GM23338 (cell line): ENCODE measurements around the gene CBLN3. TPM values are rescaled to one million over a fixed set of nuclear protein-coding genes. Genes with fewer than 3 reads are reported as not detected.
A peak's percentile ranks its signal among the peaks of the same experiment; 100 is the strongest.

Experiments used
- ATAC-seq: fragments of 200-7000 bp; cut with Tn5 transposase; 3 replicates; pipeline ENCODE4 v1.9.1; 2020
- DNase-seq: peaks from one replicate; pipeline ENCODE4 v3.0.0-alpha.2; 2015; ENCODE audit warnings: low spot score
- H2AFZ ChIP-seq: fragments of 200-600 bp; sonication (generic); 2 replicates; pipeline ENCODE4 v1.8.0; 2016; ENCODE audit warnings: antibody characterized with exemption, mild to moderate bottlenecking, moderate library complexity
- H3F3A ChIP-seq: fragments of 200-600 bp; sonication (generic); replicated peaks from 2 replicates; pipeline ENCODE4 v1.8.0; 2017; ENCODE audit warnings: antibody characterized with exemption, mixed run types, low read depth
- H3K27ac ChIP-seq: fragments of 200-600 bp; sonication (generic); 2 replicates; pipeline ENCODE4 v1.6.1; 2016; ENCODE audit warnings: low read depth
- H3K27me3 ChIP-seq: fragments of 200-600 bp; sonication (generic); 2 replicates; pipeline ENCODE4 v1.8.0; 2016; ENCODE audit warnings: mild to moderate bottlenecking, mixed run types, moderate library complexity; ENCODE audit not compliant: insufficient read depth
- H3K36me3 ChIP-seq: fragments of 200-600 bp; sonication (generic); 2 replicates; pipeline ENCODE4 v1.8.0; 2016; ENCODE audit warnings: mild to moderate bottlenecking; ENCODE audit not compliant: insufficient read depth
- H3K4me1 ChIP-seq: fragments of 200-600 bp; sonication (generic); 2 replicates; pipeline ENCODE4 v1.8.0; 2016; ENCODE audit warnings: mild to moderate bottlenecking, moderate library complexity; ENCODE audit not compliant: insufficient read depth
- H3K4me2 ChIP-seq: fragments of 200-600 bp; sonication (generic); 2 replicates; pipeline ENCODE4 v1.7.1; 2017; ENCODE audit warnings: mixed run types
- H3K4me3 ChIP-seq: fragments of 200-600 bp; sonication (generic); 2 replicates; pipeline ENCODE4 v1.6.1; 2016; ENCODE audit warnings: mixed run types
- H3K79me2 ChIP-seq: fragments of 200-600 bp; sonication (generic); replicated peaks from 2 replicates; pipeline ENCODE4 v1.8.0; 2017; ENCODE audit warnings: mild to moderate bottlenecking; ENCODE audit not compliant: insufficient read depth
- H3K9me2 ChIP-seq: fragments of 200-600 bp; sonication (generic); 2 replicates; pipeline ENCODE4 v1.8.0; 2017; ENCODE audit not compliant: insufficient read depth
- H4K20me1 ChIP-seq: fragments of 200-600 bp; sonication (generic); replicated peaks from 2 replicates; pipeline ENCODE4 v1.8.0; 2017; ENCODE audit warnings: mild to moderate bottlenecking; ENCODE audit not compliant: insufficient read depth
- H3K27ac Mint-ChIP-seq: 2 replicates; pipeline ENCODE4 v1.8.0; 2020; ENCODE audit warnings: inconsistent platforms, mild to moderate bottlenecking, moderate library complexity, mixed read lengths
- H3K27me3 Mint-ChIP-seq: 3 replicates; pipeline ENCODE4 v1.8.0; 2022; ENCODE audit warnings: low read depth, mild to moderate bottlenecking, moderate library complexity, mixed read lengths, inconsistent platforms; ENCODE audit not compliant: insufficient read depth, poor library complexity
- H3K36me3 Mint-ChIP-seq: 3 replicates; pipeline ENCODE4 v1.8.0; 2021; ENCODE audit warnings: low read depth, mild to moderate bottlenecking, inconsistent platforms, moderate library complexity, mixed read lengths
- H3K4me1 Mint-ChIP-seq: 3 replicates; pipeline ENCODE4 v1.8.0; 2020; ENCODE audit warnings: mild to moderate bottlenecking, inconsistent platforms, mixed read lengths
- H3K4me3 Mint-ChIP-seq: 3 replicates; pipeline ENCODE4 v1.8.0; 2021; ENCODE audit warnings: moderate library complexity, mild to moderate bottlenecking, inconsistent platforms, mixed read lengths
- H3K9me3 Mint-ChIP-seq: 3 replicates; pipeline ENCODE4 v1.8.0; 2020; ENCODE audit warnings: moderate library complexity, mild to moderate bottlenecking, inconsistent platforms, mixed read lengths
- CREB1 ChIP-seq: fragments of 250-450 bp; sonication (Bioruptor Pico); IDR thresholded peaks from 2 replicates; pipeline ENCODE4 v1.5.0; 2020; ENCODE audit warnings: low read depth, mild to moderate bottlenecking, moderate library complexity
- CTCF ChIP-seq, 2 experiments: fragments of 200-600 bp in 1 of 2; sonication (generic) in 1 of 2; conservative IDR thresholded peaks; 2 replicates each; pipeline versions ENCODE4 v1.5.1 to v1.6.1; 2016 to 2017; ENCODE audit warnings: antibody characterized with exemption in 2 of 2, low read depth in 2 of 2, mild to moderate bottlenecking in 2 of 2, moderate library complexity in 1 of 2
- EZH2 ChIP-seq: fragments of 200-600 bp; sonication (generic); IDR thresholded peaks from one replicate; pipeline ENCODE4 v1.8.0; 2017; ENCODE audit warnings: antibody characterized with exemption, mild to moderate bottlenecking, low read depth; ENCODE audit not compliant: unreplicated experiment
- EZH2phosphoT487 ChIP-seq: fragments of 200-600 bp; sonication (generic); IDR thresholded peaks from one replicate; pipeline ENCODE4 v1.8.1; 2018; ENCODE audit warnings: antibody characterized with exemption; ENCODE audit not compliant: unreplicated experiment
- JUNB ChIP-seq: IDR thresholded peaks from one replicate; pipeline ENCODE4 v1.6.1; 2016; ENCODE audit warnings: antibody characterized with exemption; ENCODE audit not compliant: unreplicated experiment
- NANOG ChIP-seq: IDR thresholded peaks from 2 replicates; pipeline ENCODE4 v1.6.1; 2016; ENCODE audit warnings: antibody characterized with exemption, borderline replicate concordance
- POLR2AphosphoS5 ChIP-seq: IDR thresholded peaks from 2 replicates; pipeline ENCODE4 v1.6.1; 2016; ENCODE audit warnings: antibody characterized with exemption, low read depth
- REST ChIP-seq: IDR thresholded peaks from one replicate; pipeline ENCODE4 v1.6.1; 2018; ENCODE audit warnings: antibody characterized with exemption; ENCODE audit not compliant: unreplicated experiment
- ZNF114 ChIP-seq: fragments of 250-450 bp; sonication (Bioruptor Pico); IDR thresholded peaks from 2 replicates; pipeline ENCODE4 v1.5.0; 2020; ENCODE audit warnings: mild to moderate bottlenecking, moderate library complexity
- ZNF331 ChIP-seq: fragments of 250-450 bp; sonication (Bioruptor Pico); IDR thresholded peaks from 2 replicates; pipeline ENCODE4 v1.5.0; 2020; ENCODE audit warnings: low read depth, mild to moderate bottlenecking, moderate library complexity
- polyA plus RNA-seq: library from polyadenylated mRNA; unstranded; fragments of >200 nt; fragmentation: Nextera tagmentation; extraction: Ambion mirVana; gene quantifications from 2 replicates; pipeline ENCODE4 v1.2.1, GENCODE V29; 2016
- total RNA-seq: library from RNA; depleted of rRNA; stranded (reverse); fragments of >200 nt; shearing (Covaris generic); gene quantifications from 2 replicates; pipeline ENCODE4 v1.2.3, GENCODE V29; 2014

Gene CBLN3
- total and polyA plus RNA-seq, 2 experiments from 2014 or later: 0.07 to 0.19 TPM

- Histone ChIP-seq H3K36me3 (no peaks in the 10 kb centered on the region), H3K27ac (no peak overlapping the region), H3K4me1 (peaks cover 19% of the 10 kb centered on the region), H3K79me2 (no peaks in the 10 kb centered on the region), H2AFZ (no peak overlapping the region), H3K9me2 (no peaks in the 10 kb centered on the region), H3K4me2 (no peak overlapping the region), H3F3A (peaks cover 11% of the 10 kb centered on the region), H3K4me3 (no peak overlapping the region), H3K27me3 (peaks cover 31% of the 10 kb centered on the region), H4K20me1 (no peaks in the 10 kb centered on the region)
- H3K27ac Mint-ChIP-seq: no peak overlapping the region
- ATAC-seq (no peak), DNase-seq (no peak)
- H3K4me3 Mint-ChIP-seq: no peak overlapping the region; the same call in 2 of the 3 replicates
- peaks cover under 1% of the 10 kb centered on the region; the same call in 2 of the 3 replicates for H3K36me3 Mint-ChIP-seq
- H3K9me3 Mint-ChIP-seq: no peaks in the 10 kb centered on the region
- H3K27me3 Mint-ChIP-seq: peaks cover 18% of the 10 kb centered on the region
- peaks cover 25% of the 10 kb centered on the region for H3K4me1 Mint-ChIP-seq
- no peak for TF ChIP-seq POLR2AphosphoS5
- no peak for TF ChIP-seq NANOG
- TF ChIP-seq EZH2: no peak
- no peak for TF ChIP-seq CREB1 (CRISPR knock-in tag)
- TF ChIP-seq JUNB: no peak
- TF ChIP-seq ZNF114: no peak
- no peak for TF ChIP-seq ZNF331 (CRISPR knock-in tag)
- no peak for TF ChIP-seq REST
These were observed 1.6 kb downstream of the CBLN3 start for GRCh38 chr14:24427537-24428508.

- Histone ChIP-seq H3K27me3 (peaks cover 39% of the 10 kb centered on the region), H3K36me3 (no peaks in the 10 kb centered on the region), H2AFZ (peak overlapping the region; percentile 67; the same call in 1 of the 2 replicates), H3K9me2 (no peaks in the 10 kb centered on the region), H3K79me2 (no peaks in the 10 kb centered on the region), H3K4me2 (peak overlapping the region; percentile 45; the same call in 1 of the 2 replicates), H4K20me1 (no peaks in the 10 kb centered on the region), H3K4me1 (peaks cover 19% of the 10 kb centered on the region), H3K4me3 (no peak overlapping the region), H3K27ac (no peak overlapping the region), H3F3A (peaks cover 11% of the 10 kb centered on the region)
- H3K9me3 Mint-ChIP-seq: no peaks in the 10 kb centered on the region
- ATAC-seq (peak; percentile 8), DNase-seq (peak; percentile 74)
- H3K27ac Mint-ChIP-seq: no peak overlapping the region
- H3K27me3 Mint-ChIP-seq: peaks cover 18% of the 10 kb centered on the region
- H3K4me1 Mint-ChIP-seq: peaks cover 25% of the 10 kb centered on the region
- H3K36me3 Mint-ChIP-seq: no peaks in the 10 kb centered on the region; the same call in 1 of the 3 replicates
- H3K4me3 Mint-ChIP-seq: no peak overlapping the region; the same call in 2 of the 3 replicates
- peak in 1 of 2 experiments; percentile 60; a peak in 2 of 4 replicates for TF ChIP-seq CTCF (conservative IDR thresholded peaks at IDR 0.05; ENCODE audit: low read depth in 2 of 2)
- TF ChIP-seq EZH2phosphoT487: no peak
- no peak for TF ChIP-seq EZH2
These were observed 2.4 kb downstream of the CBLN3 start for GRCh38 chr14:24426912-24427536.
